KOPT-K1 (cell line): ENCODE results near the gene SLC49A3.

Source experiments
- H3K27ac ChIP-seq: fragments of 200-600 bp; sonication (generic); 2 replicates; pipeline ENCODE4 v1.5.1; 2016; ENCODE audit warnings: antibody characterized with exemption, mild to moderate bottlenecking, low read depth, low read length; ENCODE audit not compliant: poor library complexity, severe bottlenecking
- H3K36me3 ChIP-seq: fragments of 200-600 bp; sonication (generic); 2 replicates; pipeline ENCODE4 v1.5.1; 2017; ENCODE audit warnings: antibody characterized with exemption, mild to moderate bottlenecking, low read length, moderate library complexity; ENCODE audit not compliant: insufficient read depth
- H3K9me3 ChIP-seq: fragments of 200-600 bp; sonication (generic); 2 replicates; pipeline ENCODE4 v1.5.1; 2017; ENCODE audit warnings: antibody characterized with exemption, low read length, mild to moderate bottlenecking; ENCODE audit not compliant: insufficient read depth, poor library complexity, severe bottlenecking

SLC49A3 gene

DNA sequence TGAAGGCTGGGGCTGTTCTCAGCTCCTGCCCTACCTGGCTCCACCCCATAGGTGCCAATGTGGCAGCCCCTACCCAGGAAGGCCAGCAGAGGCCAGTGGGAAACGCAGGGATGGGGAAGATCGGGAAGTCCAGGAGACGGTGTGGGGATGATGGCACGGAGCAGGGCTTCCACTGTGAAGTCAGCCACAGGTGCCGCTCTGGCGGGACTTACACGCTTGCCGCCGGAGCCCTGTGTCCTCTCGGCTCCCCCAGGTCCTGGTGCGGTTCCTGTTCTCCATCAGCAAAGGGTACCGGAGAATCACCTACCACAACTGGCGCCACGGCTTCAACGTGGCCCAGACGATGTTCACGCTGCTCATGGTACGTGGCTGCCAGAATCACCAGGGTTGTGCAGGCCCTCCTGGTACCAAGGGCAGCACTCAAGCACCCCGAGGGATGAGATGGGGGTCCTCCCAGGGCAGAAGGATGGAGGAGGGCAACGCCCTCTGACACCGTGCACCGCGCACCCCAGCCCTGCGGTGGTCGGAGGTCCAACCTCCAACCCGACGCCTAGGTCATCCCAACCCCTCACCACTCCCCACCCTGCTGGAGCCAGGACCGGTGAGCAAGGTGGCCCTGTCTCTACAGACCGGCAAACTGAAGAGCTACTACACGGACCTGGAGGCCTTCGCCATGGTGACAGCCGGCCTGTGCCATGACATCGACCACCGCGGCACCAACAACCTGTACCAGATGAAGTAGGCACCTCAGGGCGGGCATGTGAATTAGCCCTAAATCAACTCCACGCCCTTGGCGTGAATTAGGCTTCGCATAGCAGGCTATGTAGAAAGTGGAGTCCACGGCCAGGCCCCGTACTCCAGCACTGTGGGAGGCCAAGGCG lies 26.8 kb downstream of the SLC49A3 start:
- Histone ChIP-seq H3K36me3 (peaks cover 34% of the 10 kb centered on the region; the same call in 1 of the 2 replicates), H3K9me3 (no peaks in the 10 kb centered on the region), H3K27ac (no peak overlapping the region)

DNA sequence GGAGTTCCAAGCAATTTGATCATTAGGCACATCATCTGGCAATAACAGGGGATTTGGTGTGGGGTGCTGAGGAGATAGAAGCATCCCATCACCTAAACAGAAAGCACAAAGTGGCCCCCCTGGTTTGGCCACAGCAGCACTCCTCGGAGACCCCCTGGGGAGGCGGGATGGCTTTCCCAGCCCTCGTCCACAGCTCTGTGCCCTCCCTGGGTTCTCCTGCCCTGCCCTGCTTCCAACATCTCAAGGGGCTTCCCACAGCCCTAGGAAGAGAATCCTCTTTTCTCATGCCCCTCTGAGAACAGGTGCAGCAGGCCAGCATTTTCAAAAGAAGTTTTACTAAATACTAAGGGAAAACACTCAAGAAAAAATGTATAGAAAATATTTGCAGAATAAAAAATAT lies 27.7 kb downstream of the SLC49A3 start:
- Histone ChIP-seq H3K27ac (no peak overlapping the region), H3K9me3 (no peaks in the 10 kb centered on the region)

DNA sequence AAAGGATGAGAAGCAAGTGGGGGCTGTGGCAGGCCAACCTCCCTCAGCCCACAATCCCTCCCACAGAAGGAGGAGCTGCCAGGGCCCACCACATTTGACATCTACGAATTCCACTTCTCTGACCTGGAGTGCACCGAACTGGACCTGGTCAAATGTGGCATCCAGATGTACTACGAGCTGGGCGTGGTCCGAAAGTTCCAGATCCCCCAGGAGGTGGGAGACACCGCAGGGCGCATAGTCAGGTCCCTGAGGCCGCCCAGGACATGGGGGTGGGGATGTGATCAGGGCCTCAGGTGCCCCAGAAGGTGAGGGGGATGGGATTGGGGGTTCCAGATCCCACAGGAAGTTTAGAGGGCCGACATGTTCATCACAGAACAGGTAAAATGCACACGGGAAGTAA lies 28.6 kb downstream of the SLC49A3 start:
- Histone ChIP-seq H3K9me3 (no peaks in the 10 kb centered on the region), H3K27ac (no peak overlapping the region), H3K36me3 (peaks cover 34% of the 10 kb centered on the region; the same call in 1 of the 2 replicates)

More for the DNA sequence above, 27.7 kb downstream of the SLC49A3 start:
- peaks cover 34% of the 10 kb centered on the region; the same call in 1 of the 2 replicates for H3K36me3 ChIP-seq

DNA sequence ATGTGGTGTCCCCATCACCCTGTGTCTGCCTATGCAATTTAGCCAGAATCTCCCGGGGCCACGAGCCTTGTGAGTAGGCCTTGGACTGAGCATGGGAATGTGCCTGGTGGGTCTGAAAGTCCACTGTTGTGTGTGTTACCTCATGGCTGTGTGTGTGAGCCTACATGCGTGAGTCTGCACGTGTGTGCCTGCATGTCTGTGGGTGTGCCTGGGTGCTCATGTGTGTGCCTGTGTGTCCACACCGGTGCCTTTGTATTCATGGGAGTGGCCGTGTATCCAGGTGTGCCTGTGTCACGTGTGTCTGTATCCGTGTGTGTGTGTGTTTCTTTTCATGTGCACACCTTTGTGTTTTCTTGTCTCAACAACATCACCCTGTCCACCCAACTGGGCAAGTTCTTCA lies 29.1 kb downstream of the SLC49A3 start:
- no peaks in the 10 kb centered on the region for H3K9me3 ChIP-seq
- H3K27ac ChIP-seq, result no peak overlapping the region
- peaks cover 34% of the 10 kb centered on the region; the same call in 1 of the 2 replicates for H3K36me3 ChIP-seq

DNA sequence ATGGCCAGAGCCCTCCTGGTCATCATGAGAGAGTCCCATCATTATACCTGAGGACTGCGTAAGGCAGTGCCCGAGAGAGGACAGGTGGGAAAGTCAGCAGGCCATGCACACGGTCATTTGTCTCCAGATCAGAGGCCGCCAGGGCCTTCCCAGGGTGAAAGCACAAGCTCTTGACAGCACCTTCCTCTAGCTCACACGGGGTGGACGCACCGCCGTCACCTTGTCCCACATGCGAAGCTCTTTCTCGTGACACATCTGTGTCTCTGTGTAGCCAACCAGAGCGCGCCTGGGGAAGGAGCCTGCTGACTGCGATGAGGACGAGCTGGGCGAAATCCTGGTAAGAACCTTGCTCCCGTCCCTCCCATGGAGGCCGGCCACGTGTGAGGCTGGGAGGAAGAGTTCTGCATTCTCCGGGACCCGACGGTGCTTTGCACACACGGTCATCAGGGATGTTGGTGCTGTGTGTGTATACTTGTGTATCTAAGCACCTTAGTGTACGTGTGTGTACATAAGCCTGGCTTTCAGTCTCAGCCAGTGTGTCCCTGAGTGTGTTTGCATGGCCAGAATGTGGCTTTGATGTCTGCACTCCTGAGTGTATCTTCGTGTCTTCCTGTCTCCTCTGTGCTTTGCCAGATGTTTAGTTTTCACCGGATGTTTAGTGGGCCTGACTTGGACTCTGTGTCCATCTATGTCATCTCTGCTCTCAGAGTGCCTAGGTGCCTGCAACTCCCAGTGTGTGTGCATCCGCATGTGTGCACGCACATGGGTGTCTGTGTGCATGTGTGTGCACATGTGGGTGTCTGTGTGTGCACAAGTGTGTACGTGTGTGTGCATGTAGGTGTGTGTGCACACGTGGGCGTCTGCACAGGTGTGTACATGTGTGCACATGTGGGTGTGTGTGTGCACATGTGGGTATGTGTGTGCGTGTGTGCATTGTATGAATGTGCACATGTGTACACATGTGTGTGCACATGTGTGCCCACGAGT lies 30.0 kb downstream of the SLC49A3 start:
- Histone ChIP-seq H3K9me3 (no peaks in the 10 kb centered on the region), H3K27ac (no peak overlapping the region), H3K36me3 (peaks cover 34% of the 10 kb centered on the region; the same call in 1 of the 2 replicates)

DNA sequence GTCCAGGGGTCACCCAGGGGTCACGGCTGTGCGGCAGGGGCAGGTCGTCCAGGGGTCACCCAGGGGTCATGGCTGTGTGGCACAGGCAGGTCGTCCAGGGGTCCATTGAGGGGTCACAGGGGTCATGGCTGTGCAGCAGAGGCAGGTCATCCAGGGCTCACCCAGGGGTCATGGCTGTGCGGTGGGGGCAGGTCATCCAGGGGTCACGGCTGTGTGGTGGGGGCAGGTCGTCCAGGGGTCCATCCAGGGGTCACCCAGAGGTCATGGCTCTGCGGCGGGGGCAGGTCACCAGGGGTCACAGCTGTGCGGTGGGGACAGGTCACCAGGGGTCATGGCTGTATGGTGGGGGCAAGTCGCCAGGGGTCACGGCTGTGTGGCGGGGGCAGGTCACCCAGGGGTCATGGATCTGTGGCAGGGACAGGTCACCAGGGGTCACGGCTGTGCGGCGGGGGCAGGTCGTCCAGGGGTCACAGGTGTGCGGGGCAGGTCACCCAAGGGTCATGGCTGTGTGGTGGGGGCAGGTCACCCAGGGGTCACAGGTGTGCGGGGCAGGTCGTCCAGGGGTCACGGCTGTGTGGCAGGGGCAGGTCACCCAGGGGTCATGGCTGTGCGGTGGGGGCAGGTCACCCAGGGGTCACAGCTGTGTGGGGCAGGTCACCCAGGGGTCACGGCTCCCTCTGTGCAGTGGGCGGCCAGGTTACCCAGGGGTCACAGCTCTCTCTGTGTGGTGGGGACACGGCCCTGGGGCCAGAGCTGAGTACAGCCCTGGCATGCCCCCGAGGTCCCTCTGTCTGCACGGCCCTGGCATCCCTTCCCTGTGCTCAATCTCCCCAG lies 30.9 kb downstream of the SLC49A3 start:
- no peak overlapping the region for H3K27ac ChIP-seq
- H3K36me3 ChIP-seq, result peaks cover 34% of the 10 kb centered on the region; the same call in 1 of the 2 replicates
- H3K9me3 ChIP-seq, result no peaks in the 10 kb centered on the region

DNA sequence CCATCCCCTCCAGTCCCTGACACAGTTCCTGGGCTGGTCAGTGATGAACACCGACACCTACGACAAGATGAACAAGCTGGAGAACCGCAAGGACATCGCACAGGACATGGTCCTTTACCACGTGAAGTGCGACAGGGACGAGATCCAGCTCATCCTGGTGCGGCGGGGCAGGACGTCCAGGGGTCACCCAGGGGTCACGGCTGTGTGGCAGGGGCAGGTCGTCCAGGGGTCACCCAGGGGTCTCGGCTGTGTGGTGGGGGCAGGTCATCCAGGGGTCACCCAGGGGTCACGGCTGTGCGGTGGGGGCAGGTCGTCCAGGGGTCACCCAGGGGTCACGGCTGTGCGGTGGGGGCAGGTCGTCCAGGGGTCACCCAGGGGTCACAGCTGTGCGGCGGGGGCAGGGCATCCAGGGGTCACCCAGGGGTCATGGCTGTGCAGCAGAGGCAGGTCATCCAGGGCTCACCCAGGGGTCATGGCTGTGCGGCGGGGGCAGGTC lies 31.6 kb downstream of the SLC49A3 start:
- Histone ChIP-seq H3K9me3 (no peaks in the 10 kb centered on the region), H3K27ac (no peak overlapping the region), H3K36me3 (peaks cover 32% of the 10 kb centered on the region; the same call in 1 of the 2 replicates)

DNA sequence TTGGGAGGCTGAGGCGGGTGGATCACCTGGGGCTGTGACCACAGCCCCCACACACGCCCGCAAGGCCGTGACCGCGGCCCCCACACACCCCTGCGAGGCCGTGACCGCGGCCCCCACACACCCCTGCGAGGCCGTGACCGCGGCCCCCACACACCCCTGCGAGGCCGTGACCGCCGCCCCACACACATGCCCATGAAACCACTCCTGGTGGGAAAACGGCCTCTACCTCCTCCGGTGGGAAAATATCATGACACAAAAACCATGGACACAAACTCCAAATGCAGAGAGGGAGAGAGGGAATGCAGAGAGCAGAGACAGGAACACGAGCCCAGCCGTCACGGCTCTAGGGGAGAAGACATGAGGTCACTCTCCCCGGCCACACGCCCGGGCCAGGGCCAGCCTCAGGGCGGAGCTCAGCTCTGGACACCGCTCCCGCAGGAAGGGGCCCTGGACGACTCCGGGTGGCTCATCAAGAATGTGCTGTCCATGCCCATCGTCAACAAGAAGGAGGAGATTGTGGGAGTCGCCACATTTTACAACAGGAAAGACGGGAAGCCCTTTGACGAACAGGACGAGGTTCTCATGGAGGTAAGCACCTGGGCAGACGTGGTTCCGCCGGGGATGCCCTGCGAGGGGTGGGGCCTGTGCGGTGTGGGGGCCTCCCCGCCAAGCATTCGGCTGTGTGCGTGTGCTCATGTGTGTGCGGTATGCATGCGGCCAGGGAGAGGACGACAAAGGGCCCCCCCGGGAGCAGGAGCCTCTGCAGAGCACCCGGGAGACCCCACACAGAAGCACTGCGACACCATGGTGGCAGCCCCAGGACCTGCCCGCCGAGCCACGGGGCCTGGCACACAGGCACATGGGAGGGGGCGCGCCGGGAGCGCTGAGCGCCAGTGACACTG lies 32.3 kb downstream of the SLC49A3 start:
- Histone ChIP-seq H3K9me3 (no peaks in the 10 kb centered on the region), H3K36me3 (peaks cover 25% of the 10 kb centered on the region; the same call in 1 of the 2 replicates), H3K27ac (no peak overlapping the region)

DNA sequence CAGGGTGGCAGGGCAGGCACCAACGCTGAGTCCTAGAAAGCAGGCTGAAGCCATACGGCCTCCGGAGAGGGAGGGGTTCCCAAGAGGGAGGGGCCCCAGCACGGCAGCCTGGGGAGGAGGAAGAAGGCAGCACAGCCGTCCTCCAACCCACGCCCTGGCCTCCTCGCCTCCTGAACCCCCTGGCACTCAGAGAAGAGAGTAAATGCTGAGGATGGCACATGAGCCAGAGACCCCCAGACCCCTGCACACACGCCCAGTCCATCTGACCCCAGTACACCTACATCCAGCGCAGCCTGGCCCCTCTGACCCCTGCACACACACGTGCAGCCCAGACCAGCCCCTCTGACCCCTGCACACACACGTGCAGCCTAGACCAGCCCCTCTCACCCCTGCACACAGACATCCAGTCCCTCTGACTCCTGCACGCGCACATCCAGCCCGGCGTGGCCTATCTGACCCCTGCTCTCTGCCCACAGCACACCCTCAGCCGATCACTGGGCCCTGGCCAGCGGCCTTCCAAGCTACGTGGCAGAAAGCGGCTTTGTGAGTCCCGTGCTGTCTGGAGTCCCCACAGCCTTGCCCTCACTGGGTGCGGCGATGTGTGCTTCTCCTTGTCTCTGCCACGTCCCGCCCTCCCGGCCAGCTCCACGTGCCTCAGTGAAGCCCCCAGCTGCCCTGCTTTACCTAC lies 33.3 kb downstream of the SLC49A3 start:
- Histone ChIP-seq H3K27ac (no peak overlapping the region), H3K36me3 (peaks cover 16% of the 10 kb centered on the region; the same call in 1 of the 2 replicates), H3K9me3 (peaks cover 4% of the 10 kb centered on the region)

DNA sequence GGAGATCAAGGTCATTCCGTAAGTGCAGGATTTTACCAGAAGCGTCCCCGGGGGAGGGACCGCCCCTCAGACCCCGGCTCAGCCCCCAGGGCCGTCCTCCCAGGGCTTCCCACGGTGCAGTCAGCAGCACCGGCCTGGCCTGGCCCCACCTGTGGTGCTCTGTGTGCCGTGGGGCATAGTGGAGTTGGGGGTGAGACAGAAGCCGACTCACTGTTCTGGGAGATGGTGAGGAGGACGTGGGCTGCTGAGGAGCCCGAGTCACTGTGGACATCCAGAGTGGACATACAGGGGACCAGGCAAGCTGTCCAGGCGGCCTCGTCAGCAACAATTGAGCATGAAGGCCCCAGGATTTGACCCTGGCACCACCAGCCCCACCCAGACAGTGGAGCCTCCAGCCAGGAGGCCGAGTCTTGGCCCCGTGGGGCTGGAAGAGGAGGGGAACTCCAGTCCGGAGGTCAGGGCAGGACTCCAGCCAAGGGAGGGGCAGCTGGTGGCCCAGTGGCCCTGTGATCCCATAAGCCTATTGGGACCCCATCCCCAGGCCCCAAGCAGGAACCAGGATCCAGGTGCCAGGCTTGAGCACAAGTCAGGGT lies 34.0 kb downstream of the SLC49A3 start:
- peaks cover 10% of the 10 kb centered on the region for H3K9me3 ChIP-seq
- H3K27ac ChIP-seq, result no peak overlapping the region
- peaks cover 10% of the 10 kb centered on the region; the same call in 1 of the 2 replicates for H3K36me3 ChIP-seq

DNA sequence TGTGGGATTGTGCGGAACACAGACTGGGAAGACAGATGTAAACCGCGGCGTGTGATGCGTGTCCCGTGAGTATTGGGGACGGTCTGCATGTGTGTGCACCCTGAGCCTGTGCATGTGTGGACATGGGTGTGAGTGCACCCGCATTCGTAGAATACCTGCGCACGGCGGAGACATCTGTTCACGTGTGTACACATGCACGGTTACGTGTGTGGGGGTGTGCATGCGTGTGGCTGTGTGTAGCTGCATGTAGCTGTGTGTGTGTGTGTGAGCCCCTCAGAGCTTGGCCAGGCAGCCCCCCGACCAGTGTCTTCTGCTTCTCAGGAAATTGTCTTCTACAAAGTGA lies 34.5 kb downstream of the SLC49A3 start:
- peaks cover 5% of the 10 kb centered on the region; the same call in 1 of the 2 replicates for H3K36me3 ChIP-seq
- H3K9me3 ChIP-seq, result peaks cover 13% of the 10 kb centered on the region
- H3K27ac ChIP-seq, result no peak overlapping the region

DNA sequence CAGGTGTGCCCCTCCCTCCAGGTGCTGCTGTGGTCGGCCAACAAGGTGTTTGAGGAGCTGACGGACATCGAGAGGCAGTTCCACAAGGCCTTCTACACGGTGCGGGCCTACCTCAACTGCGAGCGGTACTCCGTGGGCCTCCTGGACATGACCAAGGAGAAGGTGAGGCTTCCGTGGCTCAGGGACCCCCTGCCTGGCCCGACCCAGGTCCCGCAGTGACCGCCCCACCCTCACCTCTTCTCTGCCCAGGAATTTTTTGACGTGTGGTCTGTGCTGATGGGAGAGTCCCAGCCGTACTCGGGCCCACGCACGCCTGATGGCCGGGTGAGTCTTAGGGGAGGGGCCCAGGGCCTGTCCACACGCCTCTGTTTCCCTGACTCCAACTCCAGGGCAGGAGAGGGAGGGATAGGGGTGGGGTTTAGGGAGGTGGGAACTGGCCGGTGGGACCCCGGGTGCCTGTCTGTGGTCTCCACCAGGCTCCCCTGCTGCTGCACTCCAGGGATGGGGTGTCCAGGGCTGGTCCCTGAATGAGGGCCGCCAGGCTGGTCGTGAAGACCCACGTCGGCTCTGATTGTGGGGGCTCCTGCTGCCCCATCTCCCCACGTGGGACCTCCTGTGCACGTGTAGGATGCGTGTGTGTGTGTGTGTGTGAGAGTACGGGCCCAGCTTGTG lies 35.0 kb downstream of the SLC49A3 start:
- Histone ChIP-seq H3K9me3 (peaks cover 17% of the 10 kb centered on the region), H3K36me3 (no peaks in the 10 kb centered on the region), H3K27ac (no peak overlapping the region)
